NCI-H2081 treated with DMSO at 0.1 percent for 48 hours (cell line): ENCODE data around the gene EPHA8.
A peak's percentile ranks its signal among the peaks of the same experiment; 100 is the strongest.

ENCODE experiments used
- DNase-seq: peaks from one replicate; lab custom pipeline; 2025; lab: John Stamatoyannopoulos, UW

Gene EPHA8

DNA sequence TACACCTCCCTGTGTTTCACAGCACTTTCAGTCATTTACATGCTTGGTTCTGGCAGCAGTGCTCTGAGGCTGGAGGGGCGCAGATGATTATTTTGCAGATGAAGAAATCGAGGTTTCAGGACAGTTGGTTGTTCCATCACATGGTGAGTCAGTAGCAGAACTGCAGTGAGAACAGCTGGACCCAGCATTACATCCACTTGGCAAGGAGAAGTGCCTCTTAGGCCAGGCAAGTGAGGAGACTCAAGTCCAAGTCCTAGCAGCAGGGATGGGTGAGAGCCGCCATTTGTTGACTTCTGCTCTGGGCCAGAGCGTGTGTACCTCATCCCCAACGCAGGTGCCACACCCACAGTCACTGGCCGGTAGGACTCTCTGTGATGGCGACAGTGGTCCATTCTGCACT, 26.8 kb upstream of the EPHA8 start:
- no peak for DNase-seq

DNA sequence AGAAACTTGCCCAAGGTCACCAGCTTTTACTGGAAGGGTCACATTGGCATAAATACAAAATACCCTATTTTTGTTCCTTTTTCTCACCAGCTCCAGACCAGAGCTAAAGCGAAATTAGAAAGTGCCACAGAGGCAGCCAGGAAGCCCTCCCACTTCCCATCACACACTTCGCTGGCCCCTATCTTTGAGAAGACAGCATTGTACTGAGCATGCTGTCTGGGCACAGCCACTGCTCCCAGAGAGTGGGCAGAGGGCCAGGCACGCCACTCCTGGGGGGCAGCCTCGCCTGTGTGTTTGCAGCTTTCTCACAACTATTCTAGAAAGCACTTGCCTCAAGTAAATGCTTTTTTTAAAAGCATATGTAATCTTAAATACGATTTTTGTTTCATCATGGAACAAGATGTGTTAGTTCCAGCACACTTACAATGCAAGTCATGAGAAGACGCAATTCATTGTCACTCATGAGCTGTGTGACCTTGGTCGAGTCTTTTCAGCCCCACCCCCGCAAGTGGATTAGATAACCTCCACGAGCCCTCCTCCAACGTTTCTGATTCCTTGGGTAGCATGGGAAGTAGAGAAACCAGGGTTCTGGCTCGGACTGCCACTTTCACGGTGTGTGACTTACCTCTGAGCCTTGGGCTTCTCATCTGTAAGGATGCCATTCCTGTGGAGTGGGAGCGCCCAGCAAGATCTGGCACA, 25.7 kb upstream of the EPHA8 start:
- no peak for DNase-seq

DNA sequence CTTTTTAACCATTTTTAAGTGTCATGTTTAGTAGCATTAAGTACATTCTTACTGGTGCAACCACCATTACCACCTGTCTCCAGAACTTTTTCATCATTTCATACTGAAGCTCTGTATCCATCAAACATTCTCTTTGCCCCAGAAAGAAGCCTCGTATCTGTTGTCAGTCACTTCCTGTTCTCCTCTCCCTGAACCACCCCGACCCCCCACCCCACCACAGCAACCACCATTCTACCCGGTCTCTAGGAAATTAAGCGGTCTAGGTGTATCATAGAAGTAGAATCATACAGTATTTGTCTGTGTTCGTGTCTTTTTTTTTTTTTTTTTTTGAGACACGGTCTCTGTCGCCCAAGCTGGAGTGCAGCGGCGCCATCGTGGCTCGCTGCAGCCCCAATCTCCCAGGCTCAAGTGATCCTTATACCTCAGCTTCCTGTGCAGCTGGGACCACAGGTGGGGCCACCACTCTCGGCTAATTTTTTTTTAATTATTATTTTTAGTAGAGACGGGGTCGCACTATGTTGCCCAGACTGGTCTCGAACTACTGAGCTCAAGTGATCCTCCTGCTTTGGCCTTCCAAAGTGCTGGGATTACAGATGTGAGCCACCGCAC, 23.7 kb upstream of the EPHA8 start:
- DNase-seq = no peak

DNA sequence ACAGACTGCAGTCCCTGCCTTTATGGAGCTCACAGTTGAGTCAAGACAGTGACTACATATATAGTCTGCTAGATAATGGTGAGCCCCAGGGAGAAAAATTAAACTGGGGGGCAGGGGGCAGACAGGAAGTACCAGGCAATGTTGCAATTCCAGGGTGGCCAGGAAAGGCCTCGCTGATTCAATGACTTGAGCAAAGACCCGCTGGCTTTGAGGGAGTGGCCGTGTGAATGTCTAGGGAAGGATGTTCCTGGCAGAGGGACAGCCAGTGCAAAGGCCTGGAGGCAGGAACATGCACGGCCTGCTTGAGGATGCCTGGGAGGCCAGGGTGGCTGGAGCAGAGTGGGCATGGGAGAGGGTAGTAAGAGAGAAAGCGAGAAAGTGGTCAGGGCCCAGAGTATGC, 23.0 kb upstream of the EPHA8 start:
- no peak for DNase-seq

DNA sequence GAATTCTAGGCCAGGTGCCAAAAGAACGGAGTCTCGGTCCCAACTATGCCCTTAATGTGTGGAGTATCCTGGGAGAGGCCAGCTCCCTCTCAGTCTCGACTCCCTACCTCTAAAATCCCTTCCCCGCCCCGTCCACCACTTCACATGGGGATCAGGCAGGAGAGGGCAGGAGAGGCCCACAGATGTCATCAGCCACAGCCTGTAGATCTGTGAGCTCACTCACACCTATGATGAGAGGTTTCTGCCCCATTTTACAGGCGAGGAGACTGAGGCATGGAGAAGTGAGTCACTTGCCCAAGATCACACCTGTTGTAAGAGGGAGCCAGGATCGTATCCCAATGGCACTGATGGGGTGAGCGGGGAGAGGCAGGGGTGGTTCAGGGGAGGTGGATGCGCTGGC, 20.4 kb upstream of the EPHA8 start:
- no peak for DNase-seq

DNA sequence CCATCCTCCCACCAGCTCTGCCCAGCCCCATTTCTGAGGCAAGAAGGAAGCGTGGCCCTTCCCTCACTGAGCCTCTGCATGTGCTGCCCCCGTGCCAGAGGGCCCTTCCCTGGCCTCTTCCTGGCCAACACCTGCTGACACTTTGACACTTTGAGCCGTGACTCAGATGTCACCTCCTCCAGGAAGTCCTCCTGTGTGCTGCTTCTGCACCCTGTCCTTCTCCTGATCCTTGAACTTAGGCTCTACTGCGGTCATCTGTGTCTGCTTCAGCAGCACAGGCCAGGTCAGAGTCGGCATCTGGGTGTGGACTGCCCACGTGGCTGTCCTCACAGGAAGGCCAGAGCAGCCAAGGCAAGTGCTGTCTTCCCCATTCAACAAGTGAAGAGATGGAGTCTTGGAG, 19.6 kb upstream of the EPHA8 start:
- DNase-seq = no peak

DNA sequence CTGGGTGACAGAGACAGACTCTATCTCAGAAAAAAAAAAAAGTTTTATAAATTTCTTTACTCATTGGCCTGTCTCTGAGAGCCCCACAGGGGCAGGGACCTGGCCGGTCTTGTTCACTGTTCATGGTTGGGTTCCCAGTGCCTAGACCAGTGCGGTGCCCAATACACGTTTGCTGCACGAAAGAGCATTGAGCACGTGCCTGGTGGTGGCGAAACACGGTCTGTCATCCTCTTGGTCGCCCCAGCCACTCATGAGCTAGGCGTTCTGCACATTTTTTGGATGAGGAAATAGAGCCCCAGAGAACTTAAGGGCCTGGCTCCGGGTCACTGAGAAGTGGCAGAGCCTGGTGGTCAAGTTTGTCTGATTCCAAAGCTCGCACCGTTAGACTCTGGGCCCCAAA, 18.7 kb upstream of the EPHA8 start:
- no peak for DNase-seq

DNA sequence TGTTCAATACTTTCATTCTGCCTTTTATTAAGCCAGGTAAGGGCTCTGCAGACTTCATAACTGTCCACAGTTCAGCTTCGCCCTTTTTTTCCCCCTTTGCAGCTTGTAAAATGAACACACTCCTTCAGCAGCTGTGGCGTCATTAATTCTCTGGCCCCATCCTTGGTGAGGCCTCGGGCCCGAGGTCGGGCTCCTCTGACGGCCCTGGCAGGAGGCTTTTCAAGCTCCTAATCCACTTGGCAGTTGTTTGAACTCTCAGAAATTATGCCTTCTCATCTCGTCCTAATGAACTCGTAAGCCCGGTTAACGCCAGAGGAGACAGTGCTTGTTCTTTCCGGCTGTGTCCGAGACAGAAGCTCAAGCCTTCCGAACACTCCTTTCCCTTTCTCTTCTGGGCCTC, 18.1 kb upstream of the EPHA8 start:
- no peak for DNase-seq

DNA sequence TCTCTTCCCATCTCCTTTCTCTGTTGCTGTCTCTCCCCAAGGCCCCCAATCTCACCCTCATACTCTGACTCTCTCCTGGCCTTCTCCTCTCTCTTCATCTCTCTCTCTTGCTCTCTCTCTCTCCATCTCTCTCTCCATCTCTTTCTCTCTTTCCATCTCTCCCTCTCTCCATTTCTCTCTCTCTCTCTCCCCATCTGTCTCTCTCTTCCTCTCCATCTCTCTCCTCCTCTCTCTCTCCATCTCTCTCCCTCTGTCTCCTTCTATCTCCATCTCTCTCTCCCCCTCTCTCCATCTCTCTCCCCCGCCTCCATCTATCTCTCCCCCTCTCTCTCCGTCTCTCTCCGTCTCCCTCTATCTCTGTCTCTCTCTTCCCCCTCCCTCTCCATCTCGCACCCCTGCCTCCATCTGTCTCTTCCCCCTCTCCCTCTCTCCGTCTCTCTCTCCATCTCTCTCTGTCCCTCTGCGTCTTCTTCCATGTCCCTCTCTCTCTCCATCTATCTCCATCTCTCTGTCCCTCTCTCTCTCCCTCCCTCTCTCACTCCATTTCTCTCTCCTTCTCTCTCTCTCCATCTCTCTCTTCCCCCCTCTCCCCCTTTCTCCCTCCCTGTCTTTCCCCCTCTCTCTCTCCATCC, 16.0 kb upstream of the EPHA8 start:
- no peak for DNase-seq

DNA sequence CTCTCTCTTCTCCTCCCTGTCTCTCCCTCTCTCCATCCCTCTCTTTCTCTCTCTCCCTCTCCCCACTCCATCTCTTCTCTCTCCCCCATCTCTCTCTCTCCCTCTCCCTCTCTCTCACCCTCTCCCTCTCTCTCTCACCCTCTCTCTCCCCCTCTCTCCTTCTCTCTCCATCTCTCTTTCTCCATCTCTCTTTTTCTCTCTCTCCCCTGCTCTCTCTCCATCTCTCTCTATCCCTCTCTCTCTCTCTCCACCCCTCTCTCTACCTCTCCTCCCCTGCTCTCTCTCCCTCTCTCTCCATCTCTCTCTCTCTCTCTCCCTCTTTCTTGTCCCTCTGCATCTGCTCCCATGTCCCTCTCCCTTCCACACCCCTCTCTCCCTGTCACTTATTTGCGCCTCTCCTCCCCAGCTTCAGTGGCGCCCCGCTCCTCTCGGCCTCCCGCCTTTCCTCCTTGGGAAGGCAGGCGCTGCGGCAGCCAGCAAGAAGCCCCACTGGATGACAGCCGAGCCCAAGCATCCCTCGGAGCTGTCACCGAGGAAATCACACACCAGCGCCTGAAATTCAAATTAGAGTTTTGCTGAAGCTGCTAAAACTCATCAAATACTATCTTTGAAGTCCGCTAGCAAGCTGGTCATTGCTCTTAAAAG, 15.3 kb upstream of the EPHA8 start:
- no peak for DNase-seq

DNA sequence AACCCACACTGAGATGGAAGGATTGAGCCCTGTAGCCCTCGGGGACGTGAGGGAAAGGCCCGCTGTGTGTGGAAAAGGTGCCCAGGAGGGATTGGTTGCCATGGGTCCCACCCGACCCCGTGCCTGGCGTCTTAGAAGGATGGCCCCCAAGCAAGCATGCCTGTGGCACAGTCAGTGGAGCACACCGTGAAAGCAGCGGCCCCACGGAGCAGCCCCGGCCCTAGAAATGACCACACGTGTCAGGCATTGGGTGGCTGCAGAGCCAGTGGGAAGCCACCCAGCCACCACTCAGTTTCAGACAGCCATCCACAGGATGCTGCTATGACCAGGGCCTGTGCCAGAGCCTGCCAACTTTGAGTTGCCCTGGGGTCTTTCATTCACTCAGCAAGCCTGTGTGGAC, 13.3 kb upstream of the EPHA8 start:
- DNase-seq = no peak

DNA sequence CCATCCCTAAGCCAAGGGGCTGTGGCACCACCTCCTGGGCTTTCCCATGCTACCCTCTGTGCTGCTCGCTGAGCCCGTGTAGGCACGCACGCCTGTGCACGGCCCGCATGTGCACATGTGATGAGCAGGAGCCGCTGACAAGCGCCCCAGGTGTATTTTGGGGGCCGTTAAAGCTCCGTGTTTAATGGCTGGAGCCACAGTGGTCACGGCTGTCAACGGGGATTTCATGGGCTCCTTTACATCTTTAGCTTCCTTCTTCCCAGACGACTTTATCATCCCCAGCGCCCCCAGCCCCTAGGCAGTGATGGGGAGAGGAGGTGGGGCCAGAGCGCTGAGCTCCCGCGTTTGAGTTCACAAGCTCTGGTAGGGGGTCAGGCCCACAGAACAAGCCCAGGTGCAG, 11.7 kb upstream of the EPHA8 start:
- DNase-seq = no peak

DNA sequence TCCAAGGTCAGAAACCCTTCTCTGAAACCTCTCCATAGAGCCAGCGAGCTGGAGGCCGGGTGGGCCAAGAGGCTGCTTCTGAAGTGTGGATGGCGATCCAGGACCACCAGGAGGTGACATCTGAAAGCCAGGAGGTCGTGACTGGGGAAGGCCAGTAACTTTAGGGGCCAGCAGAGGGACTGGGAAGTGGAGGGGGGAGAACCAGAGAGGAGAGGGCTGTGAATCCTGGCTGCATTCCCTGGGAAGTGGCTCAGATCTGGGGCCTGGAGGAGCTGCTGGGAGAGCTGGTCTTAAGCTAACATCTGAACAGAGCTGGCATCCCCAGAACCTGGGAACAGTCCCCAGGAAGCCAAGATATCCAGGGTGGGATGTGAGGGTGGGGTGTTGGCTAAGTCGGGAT, 11.3 kb upstream of the EPHA8 start:
- DNase-seq = no peak

DNA sequence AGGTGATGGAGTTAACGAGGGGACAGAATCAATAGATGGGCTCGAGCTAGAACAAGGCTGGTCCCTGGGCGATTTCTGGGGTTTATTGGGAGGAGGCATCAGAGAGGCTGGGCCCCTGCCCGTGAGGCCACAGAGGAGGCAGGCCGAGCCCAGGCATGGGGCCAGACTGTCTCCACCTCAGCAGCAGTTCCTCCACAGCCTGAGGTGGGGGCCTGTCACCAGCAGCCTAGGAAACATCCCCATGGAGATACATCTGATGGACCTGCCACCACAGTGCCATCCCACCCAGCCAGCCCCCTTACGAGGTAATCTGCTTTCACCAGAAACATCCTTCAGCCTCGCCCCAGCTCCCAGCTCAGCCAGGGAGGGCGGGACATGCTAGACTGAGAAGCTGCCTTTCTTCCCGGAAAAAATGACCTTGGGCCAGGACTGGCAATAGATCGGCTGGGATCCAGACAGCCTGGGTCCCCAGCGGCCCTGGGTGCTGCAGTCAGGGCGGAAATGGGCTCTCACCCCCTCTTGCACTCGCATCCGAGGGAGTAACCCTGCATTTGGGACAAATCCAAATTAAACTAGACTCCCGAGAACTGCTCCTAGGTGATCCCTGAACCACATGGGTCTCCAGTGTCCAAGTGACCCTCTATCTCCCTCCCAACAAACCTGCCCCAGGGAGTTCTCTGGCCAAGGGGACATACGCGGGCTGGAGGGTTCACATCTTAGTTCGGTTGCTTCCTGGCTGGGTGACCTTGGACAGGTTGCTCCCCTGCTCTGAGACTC, 10.0 kb upstream of the EPHA8 start:
- no peak for DNase-seq

DNA sequence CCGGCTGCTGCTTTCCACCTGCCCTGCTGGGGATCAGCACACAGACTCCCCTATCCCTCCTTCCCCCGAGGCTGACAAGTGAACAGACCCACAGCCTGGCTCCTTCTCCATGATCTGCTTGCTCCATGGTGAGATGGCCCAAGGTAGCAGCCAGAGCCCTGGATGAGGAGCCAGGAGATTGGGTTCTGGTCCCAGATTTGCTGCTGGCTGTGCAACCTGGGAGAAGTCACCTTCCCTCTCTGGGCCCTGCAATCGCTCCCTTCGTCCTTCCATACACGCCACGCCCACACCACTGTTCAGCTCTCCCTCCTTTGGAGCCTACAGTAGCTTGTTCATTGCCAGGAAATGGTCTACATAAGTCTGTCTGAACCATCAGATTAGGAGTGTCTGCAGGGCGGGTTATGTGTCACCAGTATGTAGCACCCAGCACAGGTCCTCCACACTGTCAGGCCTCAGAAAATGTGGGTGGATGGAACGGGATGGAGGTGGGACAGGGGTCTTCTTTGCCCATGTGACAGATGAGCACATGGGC, 9.2 kb upstream of the EPHA8 start:
- DNase-seq = no peak

DNA sequence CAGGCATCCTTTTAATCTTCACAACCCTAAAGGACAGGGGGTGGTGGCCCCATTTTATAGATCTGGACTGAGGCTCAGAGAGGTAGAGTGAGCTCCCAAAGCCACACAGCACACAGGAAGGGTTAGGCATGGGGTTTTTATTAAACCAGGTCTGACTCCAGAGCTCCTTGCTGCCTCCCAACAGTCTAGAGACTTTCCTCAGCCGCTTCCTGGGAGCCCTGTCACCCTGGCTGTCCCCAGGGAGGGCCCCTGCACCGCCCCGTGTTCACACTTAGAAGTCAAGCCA, 8.0 kb upstream of the EPHA8 start:
- no peak for DNase-seq

DNA sequence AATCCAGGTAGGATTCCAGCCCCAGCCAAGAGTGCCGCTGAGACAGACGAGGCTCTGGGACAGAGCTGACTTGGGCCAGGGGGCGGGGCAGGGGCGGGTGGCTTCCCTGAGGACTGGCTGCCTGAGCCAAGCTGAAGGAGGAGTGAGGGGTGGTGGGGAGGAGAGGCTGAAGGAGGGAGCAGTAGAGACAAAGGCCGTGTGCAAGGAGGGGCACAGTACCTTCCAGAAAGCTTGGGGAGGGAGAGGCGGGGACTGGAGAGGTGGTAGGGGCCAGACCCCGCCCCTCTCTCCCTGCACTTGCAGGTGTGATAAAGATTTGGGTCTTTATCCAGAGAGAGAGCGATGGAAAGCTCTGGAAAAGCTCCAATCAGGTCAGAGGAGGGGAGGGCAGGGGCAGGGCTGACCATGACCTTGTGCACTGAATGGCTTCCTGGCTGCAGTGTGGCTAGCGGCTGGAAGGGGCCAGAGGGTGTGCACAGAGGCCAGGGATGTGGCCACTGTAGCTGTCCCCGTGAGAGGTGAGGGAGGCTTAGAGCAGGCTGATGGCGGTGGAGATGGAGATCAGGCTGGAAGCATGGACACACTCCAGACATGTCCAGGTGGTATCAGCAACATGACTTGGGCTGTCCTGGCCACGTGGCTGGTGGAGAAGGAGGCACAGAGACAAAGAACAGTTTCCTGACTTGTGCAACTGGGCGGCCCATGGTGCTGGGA, 6.7 kb upstream of the EPHA8 start:
- DNase-seq = no peak

DNA sequence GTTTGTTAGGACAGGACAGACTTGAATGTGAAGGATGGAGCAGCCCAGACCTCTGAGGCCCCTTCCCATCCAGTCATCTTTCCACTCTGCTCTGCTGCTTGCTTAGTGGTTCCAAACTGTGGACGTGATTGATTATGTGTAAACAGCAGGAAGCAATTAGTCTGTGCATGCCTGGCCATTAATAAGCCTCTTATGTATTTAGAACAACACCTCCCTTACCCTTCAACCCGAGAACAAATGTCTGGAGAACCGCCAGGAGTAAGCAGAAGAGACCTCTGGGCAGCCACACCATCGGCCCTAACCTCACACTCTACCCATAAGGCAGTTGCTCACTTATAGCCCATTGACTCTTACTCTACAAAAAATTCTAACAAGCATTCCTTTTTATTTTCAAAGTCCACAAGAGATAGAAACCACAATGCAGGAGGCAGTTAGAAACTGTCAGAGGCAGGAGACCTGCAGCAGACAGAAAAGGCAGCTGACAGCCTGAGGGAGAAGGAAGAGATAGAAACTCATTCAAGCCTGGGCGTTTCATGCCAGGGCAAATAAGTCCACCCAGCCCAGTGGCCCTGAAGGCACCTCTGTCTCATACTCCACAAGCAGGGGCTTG, 5.8 kb upstream of the EPHA8 start:
- peak; percentile 83 for DNase-seq

DNA sequence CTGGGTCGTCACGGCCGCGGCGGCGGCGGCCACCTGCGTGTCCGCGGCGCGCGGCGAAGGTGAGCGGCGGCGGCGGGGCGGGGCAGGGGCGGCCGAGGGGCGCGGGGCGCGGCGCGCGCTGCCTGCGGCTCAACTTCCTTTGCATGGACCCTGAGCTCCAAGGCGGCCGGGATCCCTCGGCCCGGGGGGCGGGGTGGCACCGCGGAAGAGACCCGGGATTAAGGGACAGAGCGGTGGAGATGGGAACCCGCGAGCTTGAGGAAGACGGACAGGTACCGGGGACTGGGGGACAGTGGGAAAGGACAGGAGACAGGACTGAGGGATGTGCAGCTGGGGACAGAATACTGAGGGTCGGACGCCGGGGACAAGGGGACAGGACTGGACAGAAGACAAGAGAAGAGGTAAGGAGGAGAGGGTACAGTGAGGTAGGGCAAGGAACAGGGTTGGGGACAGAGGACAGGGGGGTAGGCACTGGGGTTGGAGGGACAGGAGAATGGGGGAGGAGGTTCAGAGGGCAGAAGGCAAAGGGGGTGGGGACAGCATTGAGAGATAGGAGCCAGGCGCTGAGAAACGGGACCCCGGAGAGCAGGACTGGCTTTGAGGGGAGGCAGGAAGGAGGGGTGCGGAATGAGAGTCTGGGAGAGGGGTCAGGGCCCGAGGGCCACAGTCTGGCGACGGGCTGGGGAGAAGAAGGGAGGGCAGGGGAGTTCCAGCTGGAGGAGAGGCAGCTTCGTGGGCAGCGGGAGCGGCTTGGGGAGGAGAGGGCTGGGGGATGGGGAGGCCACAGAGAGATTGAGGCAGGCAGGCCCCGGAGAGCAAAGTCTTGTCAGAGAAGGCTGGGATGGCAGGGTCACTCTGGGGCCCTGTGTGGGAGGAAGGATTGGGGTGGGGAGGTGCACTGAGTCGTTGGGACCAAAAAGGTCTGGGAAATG, 648 bp downstream of the EPHA8 start:
- DNase-seq = no peak

DNA sequence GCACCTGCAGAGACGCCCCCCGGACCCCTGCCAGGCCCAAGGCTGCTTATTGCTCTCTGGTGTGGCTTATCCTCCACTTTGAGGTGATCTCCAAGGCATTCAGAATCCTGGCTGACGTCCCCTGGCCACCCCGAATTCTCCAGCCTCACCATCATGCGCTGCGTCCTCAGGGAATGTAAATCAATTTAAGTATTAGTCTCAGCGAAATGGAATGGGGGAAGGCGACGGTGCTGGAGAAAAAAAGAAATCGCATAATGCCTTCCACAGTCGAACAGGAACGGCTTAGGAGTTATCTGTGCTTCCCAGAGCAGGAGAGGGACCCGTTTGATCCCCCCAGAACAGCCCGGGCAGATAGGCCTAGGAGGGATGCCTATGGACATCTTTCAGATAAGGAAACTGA, 2.9 kb downstream of the EPHA8 start:
- DNase-seq = no peak
